Activated CD4-positive, alpha-beta T cell treated with anti-CD3 and anti-CD28 coated beads, Interleukin-2, Interleukin-4, amounts not matched to agents 100 ng/mL and 50 ng/mL, durations not matched to agents 16 hours and 8 hours (primary cell): Measurements from ENCODE around the gene RAN.
"Not testable (repeated sequence)": the region's sequence is repeated elsewhere in the genome, so short reads cannot be mapped to it uniquely, and the experiment has no call there.

Source experiments
- DNase-seq: peaks from one replicate; pipeline ENCODE4 v3.0.0-alpha.2; 2020; ENCODE audit warnings: low spot score

RAN gene

GRCh38 chr12:130878193-130879185, 6.6 kb downstream of the RAN start:
- no peak for DNase-seq

- no peak for DNase-seq
Measured at GRCh38 chr12:130879212-130879686, 7.4 kb downstream of the RAN start.

GRCh38 chr12:130879781-130880389, 8.0 kb downstream of the RAN start:
- DNase-seq = no peak

GRCh38 chr12:130880411-130880885, 8.6 kb downstream of the RAN start:
- peak; percentile 54 for DNase-seq

GRCh38 chr12:130881046-130881445, 9.2 kb downstream of the RAN start:
- no peak for DNase-seq

- DNase-seq = no peak
Measured at GRCh38 chr12:130881548-130881947, 9.7 kb downstream of the RAN start.

- not testable (repeated sequence) for DNase-seq
Measured at GRCh38 chr12:130887190-130887589, 15.3 kb downstream of the RAN start.

GRCh38 chr12:130904064-130904463, 32.2 kb downstream of the RAN start:
- no peak for DNase-seq

- not testable (repeated sequence) for DNase-seq
Measured at GRCh38 chr12:130904936-130905455, 33.1 kb downstream of the RAN start.

- DNase-seq = no peak
Measured at GRCh38 chr12:130909111-130909510, 37.2 kb downstream of the RAN start.

GRCh38 chr12:130911193-130911592, 39.3 kb downstream of the RAN start:
- no peak for DNase-seq

GRCh38 chr12:130911933-130912332, 40.1 kb downstream of the RAN start:
- no peak for DNase-seq

GRCh38 chr12:130916241-130916911, 44.5 kb downstream of the RAN start:
- DNase-seq = peak; percentile 6

GRCh38 chr12:130917607-130918006, 45.7 kb downstream of the RAN start:
- no peak for DNase-seq

- DNase-seq = no peak
Measured at GRCh38 chr12:130919086-130919485, 47.2 kb downstream of the RAN start.

GRCh38 chr12:130920119-130920703, 48.3 kb downstream of the RAN start:
- DNase-seq = no peak

GRCh38 chr12:130920723-130921381, 49.0 kb downstream of the RAN start:
- DNase-seq = no peak

- DNase-seq = no peak
Measured at GRCh38 chr12:130922511-130922953, 50.7 kb downstream of the RAN start.

GRCh38 chr12:130924966-130925665, 53.2 kb downstream of the RAN start:
- DNase-seq = no peak

GRCh38 chr12:130925666-130926015, 53.8 kb downstream of the RAN start:
- DNase-seq = no peak
